Measurements from ENCODE around the gene IL15RA.

DNA sequence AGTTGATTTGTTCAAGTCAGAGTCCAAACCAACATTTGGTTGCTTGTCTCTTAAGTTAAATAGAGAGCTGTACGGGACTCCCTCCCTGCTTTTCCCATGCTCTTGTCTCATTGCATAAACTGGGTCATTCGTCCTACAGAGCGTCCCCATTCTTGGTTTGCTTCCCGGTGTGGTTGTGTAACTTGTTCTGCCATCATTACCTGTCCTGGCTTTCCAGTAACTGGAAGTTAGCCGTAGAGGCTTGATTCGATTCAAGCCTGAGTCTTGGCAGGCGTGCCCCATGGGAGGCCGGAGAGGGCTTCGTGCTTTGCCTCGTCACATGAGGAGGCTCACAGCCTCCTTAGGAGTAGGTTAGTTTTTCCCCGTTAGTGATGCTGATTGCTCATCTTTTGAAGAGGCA lies 47.1 kb downstream of the IL15RA start:
- TF ChIP-seq, protein P1, sequence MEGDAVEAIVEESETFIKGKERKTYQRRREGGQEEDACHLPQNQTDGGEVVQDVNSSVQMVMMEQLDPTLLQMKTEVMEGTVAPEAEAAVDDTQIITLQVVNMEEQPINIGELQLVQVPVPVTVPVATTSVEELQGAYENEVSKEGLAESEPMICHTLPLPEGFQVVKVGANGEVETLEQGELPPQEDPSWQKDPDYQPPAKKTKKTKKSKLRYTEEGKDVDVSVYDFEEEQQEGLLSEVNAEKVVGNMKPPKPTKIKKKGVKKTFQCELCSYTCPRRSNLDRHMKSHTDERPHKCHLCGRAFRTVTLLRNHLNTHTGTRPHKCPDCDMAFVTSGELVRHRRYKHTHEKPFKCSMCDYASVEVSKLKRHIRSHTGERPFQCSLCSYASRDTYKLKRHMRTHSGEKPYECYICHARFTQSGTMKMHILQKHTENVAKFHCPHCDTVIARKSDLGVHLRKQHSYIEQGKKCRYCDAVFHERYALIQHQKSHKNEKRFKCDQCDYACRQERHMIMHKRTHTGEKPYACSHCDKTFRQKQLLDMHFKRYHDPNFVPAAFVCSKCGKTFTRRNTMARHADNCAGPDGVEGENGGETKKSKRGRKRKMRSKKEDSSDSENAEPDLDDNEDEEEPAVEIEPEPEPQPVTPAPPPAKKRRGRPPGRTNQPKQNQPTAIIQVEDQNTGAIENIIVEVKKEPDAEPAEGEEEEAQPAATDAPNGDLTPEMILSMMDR (IDR thresholded peaks at IDR 0.05; ENCODE audit: insufficient read depth, low read length) = no peak
- no peak for TF ChIP-seq GABPA (IDR thresholded peaks at IDR 0.05; ENCODE audit: low read depth)
- TF ChIP-seq POLR2AphosphoS5 (IDR thresholded peaks at IDR 0.05; ENCODE audit: low read depth) = no peak
